Neural cell (in vitro differentiated cells): ENCODE data around the gene WRAP73.

Experiments used
- CTCF ChIP-seq: fragments of 450-650 bp; IDR thresholded peaks from 2 replicates; pipeline ENCODE4 v1.5.1; 2014; ENCODE audit warnings: antibody characterized with exemption, mild to moderate bottlenecking, moderate library complexity; ENCODE audit not compliant: poor library complexity, severe bottlenecking
- EZH2 ChIP-seq: fragments of 200-600, 300-800 bp; shearing (Covaris generic), sonication (generic); IDR thresholded peaks from 2 replicates; pipeline ENCODE4 v1.6.1; 2014; ENCODE audit warnings: antibody characterized with exemption, low read length, borderline replicate concordance, mild to moderate bottlenecking; ENCODE audit not compliant: insufficient read depth, poor library complexity, severe bottlenecking
- POLR2AphosphoS5 ChIP-seq: IDR thresholded peaks from 2 replicates; pipeline ENCODE4 v1.6.1; 2012
- SMC3 ChIP-seq: fragments of 450-650 bp; conservative IDR thresholded peaks from 2 replicates; pipeline ENCODE4 v1.6.1; 2014; ENCODE audit warnings: antibody characterized with exemption, mild to moderate bottlenecking, moderate library complexity; ENCODE audit not compliant: poor library complexity
- TAF1 ChIP-seq: IDR thresholded peaks from 2 replicates; pipeline ENCODE4 v1.6.1; 2012; ENCODE audit warnings: low read depth

GRCh38 chr1:3604997-3605823 lies 44.7 kb downstream of the WRAP73 start:
- TF ChIP-seq EZH2, result no peak
- no peak for TF ChIP-seq CTCF
- no peak for TF ChIP-seq SMC3
- no peak for TF ChIP-seq TAF1
- no peak for TF ChIP-seq POLR2AphosphoS5
